ENCODE measurements around the gene GSG1L.

DNA sequence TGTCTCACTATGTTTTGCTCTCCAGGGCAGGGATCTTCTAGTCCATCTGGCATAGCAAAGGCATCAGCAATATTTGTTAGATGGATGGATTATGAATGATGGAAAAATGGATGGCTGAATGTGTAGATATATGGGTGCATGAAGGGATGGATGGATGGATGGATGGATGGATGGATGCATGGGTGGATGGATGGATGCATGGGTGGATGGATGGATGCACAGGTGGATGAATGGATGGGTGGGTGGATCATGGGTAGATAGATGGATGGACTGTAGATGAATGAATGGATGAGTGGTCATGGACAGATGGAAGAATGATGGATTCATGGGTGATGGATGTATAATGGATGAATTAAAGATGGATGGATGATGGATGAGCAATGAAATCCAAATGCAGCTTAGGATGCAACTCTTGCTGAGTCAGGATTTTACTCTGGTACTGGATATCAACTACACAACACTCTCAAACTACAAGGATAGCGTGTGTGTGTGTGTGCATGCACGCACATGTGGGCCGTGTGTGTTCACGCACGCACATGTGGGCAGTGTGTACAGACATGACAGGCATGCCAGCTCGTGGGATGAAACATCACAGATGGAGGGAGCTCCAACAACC is 34.0 kb downstream of the GSG1L start:
- TF ChIP-seq CTCF (IDR thresholded peaks at IDR 0.05) (no peak), POLR2A (IDR thresholded peaks at IDR 0.05) (no peak)
